HG03378 (cell line): ENCODE data around the gene ITPK1.

Experiments
- ATAC-seq: cut with Tn5 transposase; IDR thresholded peaks from one replicate; pipeline ENCODE4 v1.9.1; 2021; ENCODE audit warnings: mild to moderate bottlenecking, moderate library complexity; ENCODE audit not compliant: unreplicated experiment

The ITPK1 gene

DNA sequence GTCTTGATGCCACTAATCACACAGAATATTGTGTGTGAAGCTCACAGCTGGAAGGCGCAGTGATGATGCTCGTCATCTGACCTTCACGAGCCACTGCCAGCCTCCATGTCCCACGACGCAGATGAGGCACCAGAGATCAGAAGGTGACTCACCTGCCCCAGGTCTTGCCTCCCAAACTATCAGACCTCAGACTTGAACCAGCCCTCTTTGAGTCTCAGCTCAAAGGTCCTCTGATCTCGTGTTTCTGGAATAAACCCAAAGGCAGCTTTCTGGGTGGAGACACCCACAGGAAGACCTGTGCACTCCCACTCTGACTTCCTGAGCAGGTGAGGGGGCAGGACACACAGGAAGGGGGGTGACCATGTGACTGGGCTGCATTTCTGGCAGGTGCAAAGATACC lies 212.4 kb downstream of the ITPK1 start:
- no peak for ATAC-seq

DNA sequence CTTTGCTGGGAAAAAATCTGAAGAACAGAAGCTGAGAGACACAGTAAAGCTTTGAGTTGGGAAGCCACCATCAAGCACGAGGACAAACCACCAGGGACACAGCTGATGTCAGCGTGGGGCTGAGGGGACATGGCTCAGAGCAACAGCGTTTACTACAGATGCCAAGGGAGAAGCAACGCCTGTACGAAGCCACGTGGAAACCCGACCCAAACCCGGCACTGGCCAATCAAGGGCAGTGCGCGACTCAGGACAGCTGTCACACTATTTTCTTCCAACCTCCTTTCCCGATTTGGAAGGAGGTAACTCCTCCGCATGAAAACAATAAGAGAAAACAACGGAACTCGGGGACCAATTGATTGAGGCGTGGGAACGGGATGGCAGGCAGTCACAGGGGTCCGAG lies 213.0 kb downstream of the ITPK1 start:
- no peak for ATAC-seq

DNA sequence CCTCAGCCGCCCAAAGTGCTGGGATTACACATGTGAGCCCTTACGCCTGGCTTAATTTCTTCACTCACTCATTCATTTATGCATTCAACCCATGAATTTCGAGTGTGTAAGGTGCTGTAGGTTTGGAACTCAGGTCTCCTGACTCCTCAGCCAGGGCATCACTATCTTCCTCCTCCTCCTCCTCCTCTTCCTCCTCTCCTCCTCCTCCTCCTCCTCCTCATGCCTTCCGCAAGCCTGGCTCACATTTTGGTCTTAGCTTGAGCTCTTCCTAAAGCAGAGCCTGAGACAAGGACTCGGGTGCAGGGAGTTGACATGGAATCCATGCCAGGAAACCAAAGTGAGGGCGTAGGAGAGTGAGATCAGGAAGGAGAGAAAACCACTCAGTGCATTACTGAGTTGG lies 213.5 kb downstream of the ITPK1 start:
- ATAC-seq = no peak

DNA sequence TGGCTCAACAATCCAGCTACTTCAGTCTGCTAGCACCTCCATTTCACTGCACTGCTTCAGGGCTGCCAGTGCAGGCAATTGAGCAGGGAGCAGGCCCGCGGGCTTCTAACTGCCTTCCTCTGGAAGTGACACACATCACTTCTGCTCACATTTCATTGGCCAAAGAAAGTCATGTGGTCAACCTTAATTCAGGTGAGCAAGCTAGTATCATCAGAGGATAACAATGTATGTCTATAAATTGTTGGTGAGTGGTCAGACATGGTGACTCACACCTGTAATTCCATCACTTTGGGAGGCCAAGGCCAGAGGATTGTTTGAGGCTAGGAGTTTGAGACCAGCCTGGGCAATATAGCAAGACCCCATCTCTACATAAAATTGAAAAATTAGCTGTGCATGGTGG lies 215.1 kb downstream of the ITPK1 start:
- no peak for ATAC-seq

DNA sequence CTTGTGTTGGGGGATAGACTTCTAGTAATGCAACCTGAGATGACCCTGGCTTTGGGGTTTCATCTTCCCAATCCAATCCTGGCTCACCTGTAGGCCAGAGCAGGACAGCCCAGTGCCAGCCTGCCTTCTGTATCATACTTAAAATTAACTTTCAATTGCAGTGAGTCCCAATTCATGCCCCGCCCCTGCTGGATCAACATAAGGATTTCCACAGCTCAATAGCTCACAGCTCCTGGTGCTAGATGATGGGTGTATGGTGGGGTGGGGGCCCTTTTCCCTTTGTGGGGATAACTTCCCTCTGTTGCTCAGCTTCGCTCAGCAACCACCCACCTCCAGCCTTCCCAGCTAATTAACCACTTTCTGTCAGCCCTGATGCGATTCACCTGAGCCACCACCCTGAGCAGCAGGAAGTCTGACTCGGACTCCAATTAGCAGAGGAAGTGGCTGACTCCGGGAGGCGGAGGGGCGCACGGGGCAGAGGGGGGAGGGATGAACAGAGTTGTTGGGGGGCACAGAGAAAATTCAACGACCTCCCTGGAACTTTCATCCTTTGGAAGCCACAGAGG lies 217.1 kb downstream of the ITPK1 start:
- ATAC-seq = no peak

DNA sequence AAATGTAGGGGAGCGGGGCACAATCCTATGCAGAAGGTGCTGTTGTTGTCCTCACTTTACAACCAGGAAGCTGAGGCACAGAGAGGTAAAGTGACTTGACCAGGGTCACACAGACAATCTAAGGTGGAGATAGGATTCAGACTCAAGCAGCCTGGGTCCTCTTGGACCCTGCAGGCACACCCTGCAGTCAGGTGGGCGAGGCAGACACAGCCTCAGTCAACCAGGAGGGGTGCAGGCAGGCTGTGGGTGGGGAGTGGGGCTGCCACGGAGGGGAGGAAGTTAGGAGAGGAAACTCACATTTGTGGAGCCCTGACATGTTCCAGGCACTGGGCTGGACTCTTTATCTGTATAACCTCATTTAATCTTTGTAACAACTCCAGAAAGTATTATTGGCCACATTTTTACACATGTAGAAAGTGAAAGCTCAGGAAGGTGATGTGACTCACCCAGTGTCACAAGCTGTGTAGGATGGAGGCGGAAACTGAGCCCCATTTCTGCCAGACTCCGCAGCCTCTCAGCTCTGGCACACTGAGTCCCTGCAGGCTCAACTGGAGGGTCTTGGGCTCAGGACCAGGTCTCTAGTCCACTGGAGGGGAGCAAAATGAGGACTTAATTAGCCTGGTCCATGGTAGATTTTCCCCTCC lies 217.7 kb downstream of the ITPK1 start:
- no peak for ATAC-seq

DNA sequence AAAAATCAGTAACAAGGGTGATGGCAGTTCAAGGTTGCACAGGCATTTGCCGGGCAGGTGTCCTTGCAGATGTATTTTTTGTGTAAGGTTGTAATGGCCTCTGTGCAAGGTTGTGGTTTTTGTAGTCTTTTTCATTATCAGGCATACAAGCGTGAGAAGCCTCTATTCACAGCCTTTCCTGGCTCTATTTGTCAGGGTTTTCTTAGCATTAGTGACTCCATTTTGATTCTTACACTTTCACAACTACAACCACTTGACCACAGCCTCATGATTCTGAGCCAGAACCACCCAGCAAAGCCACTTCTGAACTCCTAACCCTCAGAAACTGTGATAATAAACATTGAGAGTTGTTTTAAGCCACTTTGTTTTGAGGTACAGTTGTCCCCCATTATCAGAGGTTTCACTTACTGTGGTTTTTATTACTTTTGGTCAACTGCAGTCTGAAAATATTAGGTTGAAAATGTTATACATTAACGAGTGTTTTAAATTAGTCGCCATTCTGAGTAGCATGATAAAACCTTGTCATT lies 220.3 kb downstream of the ITPK1 start:
- no peak for ATAC-seq

DNA sequence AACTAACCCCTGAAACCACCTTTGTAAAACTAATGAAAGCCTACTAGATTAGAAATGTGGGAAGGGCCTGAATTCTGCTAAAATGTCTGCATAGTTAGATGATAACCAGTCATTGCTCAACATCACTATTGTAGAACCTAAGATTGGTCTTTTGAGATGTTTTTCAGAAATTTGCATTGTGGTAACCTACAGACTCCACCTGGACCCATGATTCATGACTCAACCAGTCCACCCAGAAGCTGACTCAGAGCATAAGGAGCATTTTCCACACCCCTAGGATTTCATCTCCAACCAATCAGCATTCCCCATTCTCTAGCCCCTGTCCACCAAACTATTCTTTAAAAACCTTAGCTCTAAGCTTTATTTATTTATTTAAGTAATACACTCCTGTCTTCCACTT lies 223.1 kb downstream of the ITPK1 start:
- no peak for ATAC-seq

DNA sequence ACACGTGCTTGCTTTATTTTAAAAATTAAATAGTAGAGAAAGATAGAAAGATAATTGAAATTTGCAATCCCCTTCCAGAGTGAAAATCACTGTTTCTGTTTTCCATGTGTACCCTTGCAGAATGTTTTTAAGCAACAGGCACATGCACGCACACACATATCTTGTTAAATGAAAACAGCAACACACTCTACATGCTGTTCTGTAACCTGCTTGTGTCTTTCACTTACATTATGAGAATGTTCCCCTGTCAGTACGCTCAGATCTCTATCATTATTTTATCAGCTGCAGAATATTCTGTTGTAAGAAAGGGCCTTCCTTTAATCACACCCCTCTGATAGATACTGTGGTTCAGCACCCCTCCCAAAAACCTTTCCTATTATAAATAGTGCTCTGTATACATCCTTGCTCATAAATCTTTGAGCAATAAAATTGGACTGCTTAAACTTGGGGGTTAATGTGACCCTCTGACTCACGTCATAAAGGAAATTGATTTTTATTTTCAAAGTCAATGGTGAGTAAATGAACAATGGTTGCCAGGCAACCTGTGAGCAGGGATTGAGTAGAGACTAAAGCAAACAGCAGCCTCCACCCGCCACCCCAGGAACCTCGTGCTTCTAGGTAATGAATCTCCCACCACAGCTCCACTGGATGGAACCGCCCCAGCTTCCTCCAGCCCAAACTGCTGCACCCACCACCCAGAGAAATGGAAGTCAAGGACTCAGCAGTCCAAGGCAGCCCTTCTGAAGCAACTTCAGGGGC lies 224.7 kb downstream of the ITPK1 start:
- no peak for ATAC-seq

DNA sequence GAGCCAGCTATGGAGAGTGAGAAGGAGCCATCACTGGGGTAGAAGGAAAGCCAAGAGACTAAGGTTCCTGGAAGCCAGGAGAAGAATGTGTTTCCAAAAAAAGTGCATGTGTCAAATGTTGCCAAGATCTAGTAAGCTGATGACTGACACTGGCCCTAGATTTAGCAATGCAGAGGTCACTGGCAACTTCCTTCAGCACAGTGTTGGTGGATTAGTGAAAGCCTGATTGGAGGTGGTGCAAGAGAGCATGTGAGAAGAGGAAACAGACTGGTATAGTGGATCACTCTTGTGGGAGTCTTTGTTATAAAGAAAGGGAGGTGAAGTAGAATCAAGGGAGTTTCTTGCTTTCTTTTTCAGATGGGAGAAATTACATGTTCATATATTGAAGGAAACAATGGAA lies 226.8 kb downstream of the ITPK1 start:
- no peak for ATAC-seq

DNA sequence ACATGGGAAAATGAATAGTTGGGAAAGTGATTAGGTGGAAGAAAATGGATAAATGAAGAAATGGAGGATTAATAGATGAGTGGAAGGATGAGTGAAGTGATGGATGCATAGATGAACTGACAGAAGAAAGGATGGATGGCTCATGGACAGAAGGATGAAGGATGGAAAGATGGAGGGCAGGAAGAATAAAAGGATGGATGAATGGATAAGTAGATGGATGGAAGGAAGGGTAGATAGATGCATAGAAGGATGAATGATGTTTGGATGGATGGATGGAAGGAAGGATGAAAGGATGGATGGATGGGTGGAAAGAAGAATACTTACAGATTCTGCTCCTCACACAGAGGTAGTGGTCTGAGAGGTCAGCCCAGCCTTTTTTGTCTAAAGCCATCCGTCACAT lies 228.6 kb downstream of the ITPK1 start:
- no peak for ATAC-seq
